AG09309 (cell line): ENCODE data around the gene CT45A9.
"Not testable (repeated sequence)": the region's sequence is repeated elsewhere in the genome, so short reads cannot be mapped to it uniquely, and the experiment has no call there.

ENCODE experiments used
- DNase-seq: peaks from one replicate; pipeline ENCODE4 v3.0.0-alpha.2; 2010; ENCODE audit warnings: low read depth
- H3K4me3 ChIP-seq: 2 replicates; pipeline ENCODE4 v1.5.1; 2011; ENCODE audit warnings: mild to moderate bottlenecking, low read depth, low read length, moderate library complexity; ENCODE audit not compliant: control insufficient read depth

CT45A9 gene

GRCh38 chrX:135837180-135837579 is 34.4 kb downstream of the CT45A9 start, which contains the start of gene CT45A7:
Gene CT45A7, minus strand, starts transcription at chrX:135837280. Its CDS starts 3,747 bp downstream, at chrX:135833533.
- not testable (repeated sequence) for DNase-seq

GRCh38 chrX:135819912-135820311 is 51.7 kb downstream of the CT45A9 start, which contains the start of gene CT45A2:
Gene CT45A2, minus strand, starts transcription at chrX:135820012. Its CDS starts 3,747 bp downstream, at chrX:135816265.
- H3K4me3 ChIP-seq, DNase-seq: not testable (repeated sequence)

More at GRCh38 chrX:135837180-135837579, 34.4 kb downstream of the CT45A9 start, which contains the start of gene CT45A7:
- H3K4me3 ChIP-seq, result not testable (repeated sequence)
